ENCODE measurements around the gene EXOC4. TPM values are rescaled to one million over a fixed set of nuclear protein-coding genes. Genes with fewer than 3 reads are reported as not detected.
A peak's percentile ranks its signal among the peaks of the same experiment; 100 is the strongest.

EXOC4 gene
- total and polyA plus RNA-seq, 2 donors (not counting 3 experiments of a cell fraction or from before 2014, with no cell fraction given) = 20.3 to 73.1 TPM

DNA sequence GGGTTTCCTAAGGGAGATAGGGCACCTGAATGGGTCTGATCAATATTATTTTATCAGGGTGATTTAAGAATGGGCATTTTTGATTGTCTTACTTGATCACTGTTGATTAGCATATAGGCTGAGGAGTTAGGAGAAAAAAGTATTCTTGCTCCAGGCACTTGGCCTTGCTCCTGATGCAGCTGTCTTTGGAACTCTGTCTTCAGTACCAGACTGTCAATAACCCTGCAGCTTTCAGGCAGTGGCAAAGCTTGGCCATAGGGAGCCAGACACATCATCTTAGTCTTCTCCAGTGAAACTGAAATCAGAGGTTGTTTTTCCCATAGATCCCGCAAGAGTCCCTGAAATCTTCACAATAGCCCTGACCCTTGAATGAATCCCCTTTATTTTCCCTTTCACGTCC lies 47.2 kb downstream of the EXOC4 start:
- Histone ChIP-seq H3K79me2 (ENCODE audit: control insufficient read depth, insufficient read depth, low read length) (no peaks in the 10 kb centered on the region), H4K20me1 (replicated peaks; ENCODE audit: control insufficient read depth, extremely low read depth, insufficient read depth, low read length) (no peaks in the 10 kb centered on the region), H2AFZ (ENCODE audit: low read depth, low read length) (no peak overlapping the region), H3K27ac (ENCODE audit: insufficient read depth, low read depth, low read length) (no peak overlapping the region), H3K27me3 (ENCODE audit: control insufficient read depth in 2 of 2, insufficient read depth in 2 of 2, low read length in 2 of 2) (no peaks in the 10 kb centered on the region), H3K9me3 (replicated peaks; ENCODE audit: control insufficient read depth, insufficient read depth, low read length) (no peaks in the 10 kb centered on the region), H3K9ac (replicated peaks; ENCODE audit: extremely low read depth, insufficient read depth, low read length) (no peak overlapping the region), H3K36me3 (ENCODE audit: control insufficient read depth in 2 of 2, extremely low read depth in 1 of 2, insufficient read depth in 2 of 2, low read length in 2 of 2) (no peaks in the 10 kb centered on the region), H3K4me3 (replicated peaks in 1 of 3; ENCODE audit: insufficient read depth in 1 of 3, low read depth in 1 of 3, low read length in 3 of 3) (no peak overlapping the region), H3K4me2 (ENCODE audit: insufficient read depth, low read length) (no peak overlapping the region), H3K9me1 (replicated peaks; ENCODE audit: control insufficient read depth, extremely low read depth, insufficient read depth, low read length) (no peaks in the 10 kb centered on the region), H3K4me1 (ENCODE audit: control insufficient read depth, extremely low read depth, insufficient read depth, low read length) (peaks cover 3% of the 10 kb centered on the region)
- POLR2A ChIA-PET = no interaction called here
- CTCF ChIA-PET = no interaction called here
- DNase-seq (ENCODE audit: low read depth, low spot score) = no peak
- dilution Hi-C loops (cut with MboI; ENCODE audit: extremely low pct_ligation_motif_present, low sequenced_read_pairs) = no loop called here
- no peak for FAIRE-seq
- intact Hi-C loops (cut with micrococcal nuclease) = no loop called here
- no TSS peak for BruUV-seq (replicated peaks)
- TF ChIP-seq EZH2 (IDR thresholded peaks at IDR 0.05; ENCODE audit: borderline replicate concordance, low read depth, low read length, severe bottlenecking) (no peak), MYC (IDR thresholded peaks at IDR 0.05; ENCODE audit: low read depth, low read length) (no peak)
- TF ChIP-seq, protein P1, sequence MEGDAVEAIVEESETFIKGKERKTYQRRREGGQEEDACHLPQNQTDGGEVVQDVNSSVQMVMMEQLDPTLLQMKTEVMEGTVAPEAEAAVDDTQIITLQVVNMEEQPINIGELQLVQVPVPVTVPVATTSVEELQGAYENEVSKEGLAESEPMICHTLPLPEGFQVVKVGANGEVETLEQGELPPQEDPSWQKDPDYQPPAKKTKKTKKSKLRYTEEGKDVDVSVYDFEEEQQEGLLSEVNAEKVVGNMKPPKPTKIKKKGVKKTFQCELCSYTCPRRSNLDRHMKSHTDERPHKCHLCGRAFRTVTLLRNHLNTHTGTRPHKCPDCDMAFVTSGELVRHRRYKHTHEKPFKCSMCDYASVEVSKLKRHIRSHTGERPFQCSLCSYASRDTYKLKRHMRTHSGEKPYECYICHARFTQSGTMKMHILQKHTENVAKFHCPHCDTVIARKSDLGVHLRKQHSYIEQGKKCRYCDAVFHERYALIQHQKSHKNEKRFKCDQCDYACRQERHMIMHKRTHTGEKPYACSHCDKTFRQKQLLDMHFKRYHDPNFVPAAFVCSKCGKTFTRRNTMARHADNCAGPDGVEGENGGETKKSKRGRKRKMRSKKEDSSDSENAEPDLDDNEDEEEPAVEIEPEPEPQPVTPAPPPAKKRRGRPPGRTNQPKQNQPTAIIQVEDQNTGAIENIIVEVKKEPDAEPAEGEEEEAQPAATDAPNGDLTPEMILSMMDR (IDR thresholded peaks at IDR 0.05; ENCODE audit: extremely low read depth in 1 of 2, insufficient read depth in 1 of 2, low read depth in 1 of 2, low read length in 2 of 2) = no peak

DNA sequence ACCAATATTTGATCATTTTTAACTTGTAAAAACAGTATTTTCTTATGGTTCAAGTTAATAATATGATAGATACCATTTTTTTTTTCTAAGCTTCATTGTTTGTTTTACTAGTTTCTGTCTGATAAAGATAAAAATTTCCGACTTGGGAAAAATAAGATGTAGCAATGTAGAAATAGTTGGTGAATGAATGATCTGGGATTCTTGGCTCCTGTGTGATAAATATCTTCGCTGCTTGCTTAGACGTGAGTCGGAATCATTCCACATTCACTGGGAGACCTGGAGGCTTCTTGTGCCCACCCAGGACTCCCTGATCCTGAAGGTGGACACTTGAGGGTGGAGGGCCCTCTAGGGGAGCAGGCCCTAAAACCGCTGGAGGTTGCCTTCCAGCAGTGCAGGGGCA lies 47.9 kb downstream of the EXOC4 start:
- no peak for TF ChIP-seq POLR2AphosphoS5 (IDR thresholded peaks at IDR 0.05; ENCODE audit: insufficient read depth, low read depth, low read length)
- TF ChIP-seq MYC (IDR thresholded peaks at IDR 0.05; ENCODE audit: low read depth, low read length) = no peak
- TF ChIP-seq FOS (IDR thresholded peaks at IDR 0.05; ENCODE audit: borderline replicate concordance, insufficient read depth, low read length) = no peak
- TF ChIP-seq MAX (IDR thresholded peaks at IDR 0.05; ENCODE audit: insufficient read depth, insufficient read length) = no peak
- POLR2A ChIA-PET = no interaction called here
- intact Hi-C loops (cut with micrococcal nuclease) = no loop called here

More for the DNA sequence above, 47.9 kb downstream of the EXOC4 start:
- no peak overlapping the region for H3K9ac ChIP-seq (replicated peaks; ENCODE audit: extremely low read depth, insufficient read depth, low read length)
- peaks cover 3% of the 10 kb centered on the region for H3K4me1 ChIP-seq (ENCODE audit: control insufficient read depth, extremely low read depth, insufficient read depth, low read length)
- no TSS peak for BruUV-seq (replicated peaks)
- no peak overlapping the region for H3K27ac ChIP-seq (ENCODE audit: insufficient read depth, low read depth, low read length)
- H3K36me3 ChIP-seq (ENCODE audit: control insufficient read depth in 2 of 2, extremely low read depth in 1 of 2, insufficient read depth in 2 of 2, low read length in 2 of 2) = no peaks in the 10 kb centered on the region
- H3K9me3 ChIP-seq (replicated peaks; ENCODE audit: control insufficient read depth, insufficient read depth, low read length) = no peaks in the 10 kb centered on the region
- no peaks in the 10 kb centered on the region for H3K27me3 ChIP-seq (ENCODE audit: control insufficient read depth in 2 of 2, insufficient read depth in 2 of 2, low read length in 2 of 2)
- H4K20me1 ChIP-seq (replicated peaks; ENCODE audit: control insufficient read depth, extremely low read depth, insufficient read depth, low read length) = no peaks in the 10 kb centered on the region
- no peak overlapping the region for H3K4me3 ChIP-seq (replicated peaks in 1 of 3; ENCODE audit: insufficient read depth in 1 of 3, low read depth in 1 of 3, low read length in 3 of 3)
- CTCF ChIA-PET = no interaction called here
- FAIRE-seq (no peak), DNase-seq (ENCODE audit: low read depth, low spot score) (peak; percentile 24)
- dilution Hi-C loops (cut with MboI; ENCODE audit: extremely low pct_ligation_motif_present, low sequenced_read_pairs) = no loop called here
- no peak overlapping the region for H3K4me2 ChIP-seq (ENCODE audit: insufficient read depth, low read length)
- no peaks in the 10 kb centered on the region for H3K9me1 ChIP-seq (replicated peaks; ENCODE audit: control insufficient read depth, extremely low read depth, insufficient read depth, low read length)
- no peaks in the 10 kb centered on the region for H3K79me2 ChIP-seq (ENCODE audit: control insufficient read depth, insufficient read depth, low read length)
- no peak overlapping the region for H2AFZ ChIP-seq (ENCODE audit: low read depth, low read length)
